Left hindlimb (tissue), 1 donor: ENCODE data around the gene PXDC1.

Source experiments
- DNase-seq: peaks from one replicate; pipeline ENCODE4 v3.0.0-alpha.2; 2018

Gene PXDC1, protein sequence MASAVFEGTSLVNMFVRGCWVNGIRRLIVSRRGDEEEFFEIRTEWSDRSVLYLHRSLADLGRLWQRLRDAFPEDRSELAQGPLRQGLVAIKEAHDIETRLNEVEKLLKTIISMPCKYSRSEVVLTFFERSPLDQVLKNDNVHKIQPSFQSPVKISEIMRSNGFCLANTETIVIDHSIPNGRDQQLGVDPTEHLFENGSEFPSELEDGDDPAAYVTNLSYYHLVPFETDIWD

DNA sequence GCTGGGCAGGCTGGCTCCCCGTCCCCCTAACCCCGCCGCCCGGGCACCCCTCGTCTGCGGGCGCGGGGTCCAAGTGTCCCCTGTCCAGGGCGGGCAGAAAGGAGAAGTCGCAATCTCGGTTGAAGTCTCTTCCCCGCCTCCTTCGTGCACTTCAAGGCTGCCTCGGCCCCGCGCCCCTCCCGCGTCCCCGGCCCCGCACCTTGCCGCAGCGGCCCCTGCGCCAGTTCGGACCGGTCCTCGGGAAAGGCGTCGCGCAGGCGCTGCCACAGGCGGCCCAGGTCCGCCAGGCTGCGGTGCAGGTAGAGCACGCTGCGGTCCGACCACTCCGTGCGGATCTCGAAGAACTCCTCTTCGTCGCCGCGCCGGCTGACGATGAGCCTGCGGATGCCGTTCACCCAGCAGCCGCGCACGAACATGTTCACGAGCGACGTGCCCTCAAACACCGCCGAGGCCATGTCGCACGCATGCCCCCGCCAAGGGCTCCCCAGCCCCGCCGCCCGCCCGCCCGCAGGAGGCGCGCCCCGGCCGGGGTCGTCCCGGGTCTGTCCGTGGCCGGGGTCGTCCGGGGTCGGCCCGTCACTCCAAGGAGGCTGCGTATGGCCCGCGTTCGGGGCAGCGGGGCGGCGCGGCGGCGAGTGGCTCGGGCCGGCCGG, at the start of gene PXDC1:
Gene PXDC1, minus strand, starts transcription at position 637 of the 653 bp plus-strand sequence. Its CDS starts 182 bp downstream, at position 455.
- DNase-seq: no peak

GRCh38 chr6:3800850-3801591, 49.5 kb upstream of the PXDC1 start:
- DNase-seq: no peak

- no peak for DNase-seq
These were observed 48.2 kb upstream of the PXDC1 start for GRCh38 chr6:3799719-3800118.

DNA sequence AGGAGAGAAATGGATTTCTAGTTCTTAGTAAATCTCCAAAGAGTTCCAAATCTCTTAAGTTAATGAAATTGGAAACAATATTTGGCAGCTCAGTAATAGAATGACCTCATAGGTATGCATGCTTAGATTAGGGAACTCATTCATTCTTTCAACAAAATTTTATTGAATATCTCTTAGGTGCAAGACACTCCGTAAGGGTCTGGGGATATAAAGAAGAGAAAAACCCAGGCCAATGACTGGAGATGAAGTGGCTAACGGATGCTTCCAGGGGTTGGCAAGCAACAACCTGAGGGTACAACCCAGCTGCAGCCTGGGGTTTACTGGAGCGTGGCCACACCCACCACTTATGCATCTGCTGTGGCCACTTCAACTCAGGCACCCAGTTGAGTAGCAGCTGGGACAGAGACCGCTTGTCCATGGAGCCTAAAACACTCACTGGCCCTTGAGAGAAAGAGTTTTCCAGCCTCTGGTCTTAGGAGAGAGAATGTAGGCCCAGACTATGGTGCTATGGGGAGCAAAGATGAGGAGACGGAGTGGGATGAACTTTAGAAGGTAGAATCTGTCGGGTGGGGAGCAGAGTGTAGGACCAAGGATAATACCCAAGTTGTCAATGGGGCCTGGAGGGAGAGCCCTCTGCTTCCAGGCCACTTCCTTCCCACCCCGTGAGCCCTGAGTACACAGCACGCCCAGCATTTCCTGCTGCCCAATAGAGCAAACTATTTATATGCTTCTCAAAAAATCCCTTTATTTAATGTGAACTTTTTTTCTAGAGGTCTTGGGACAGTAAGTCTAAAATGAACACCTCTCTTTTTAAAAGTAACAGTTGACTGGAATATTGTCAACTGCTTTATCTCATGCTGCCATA, 46.8 kb upstream of the PXDC1 start:
- no peak for DNase-seq

- DNase-seq: no peak
These were observed 45.9 kb upstream of the PXDC1 start for GRCh38 chr6:3797231-3798054.

GRCh38 chr6:3796719-3797041, 45.2 kb upstream of the PXDC1 start:
- no peak for DNase-seq

GRCh38 chr6:3795836-3796718, 44.6 kb upstream of the PXDC1 start:
- no peak for DNase-seq

- no peak for DNase-seq
These were observed 42.6 kb upstream of the PXDC1 start for GRCh38 chr6:3794092-3794491.

DNA sequence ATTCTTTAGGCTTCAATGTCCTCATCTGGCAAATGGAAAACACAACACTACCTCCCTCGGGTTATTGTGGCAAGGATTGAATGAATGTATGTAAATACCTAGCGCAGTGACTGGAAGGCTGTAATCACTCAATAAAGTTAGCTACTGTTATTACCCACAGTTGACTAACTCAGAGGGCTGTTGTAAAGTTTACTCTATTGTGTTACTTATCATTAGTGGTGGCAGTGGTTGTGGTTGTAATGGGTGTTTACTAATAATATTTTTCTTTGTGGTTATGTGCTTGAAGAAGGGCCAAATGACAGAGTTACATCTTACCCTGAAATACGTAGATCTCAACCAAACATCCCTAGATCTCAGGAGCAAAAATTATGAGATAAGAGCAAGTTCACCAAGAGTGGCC, 42.0 kb upstream of the PXDC1 start:
- DNase-seq: no peak

GRCh38 chr6:3791526-3792203, 40.2 kb upstream of the PXDC1 start:
- no peak for DNase-seq

GRCh38 chr6:3789896-3790558, 38.5 kb upstream of the PXDC1 start:
- DNase-seq: no peak

DNA sequence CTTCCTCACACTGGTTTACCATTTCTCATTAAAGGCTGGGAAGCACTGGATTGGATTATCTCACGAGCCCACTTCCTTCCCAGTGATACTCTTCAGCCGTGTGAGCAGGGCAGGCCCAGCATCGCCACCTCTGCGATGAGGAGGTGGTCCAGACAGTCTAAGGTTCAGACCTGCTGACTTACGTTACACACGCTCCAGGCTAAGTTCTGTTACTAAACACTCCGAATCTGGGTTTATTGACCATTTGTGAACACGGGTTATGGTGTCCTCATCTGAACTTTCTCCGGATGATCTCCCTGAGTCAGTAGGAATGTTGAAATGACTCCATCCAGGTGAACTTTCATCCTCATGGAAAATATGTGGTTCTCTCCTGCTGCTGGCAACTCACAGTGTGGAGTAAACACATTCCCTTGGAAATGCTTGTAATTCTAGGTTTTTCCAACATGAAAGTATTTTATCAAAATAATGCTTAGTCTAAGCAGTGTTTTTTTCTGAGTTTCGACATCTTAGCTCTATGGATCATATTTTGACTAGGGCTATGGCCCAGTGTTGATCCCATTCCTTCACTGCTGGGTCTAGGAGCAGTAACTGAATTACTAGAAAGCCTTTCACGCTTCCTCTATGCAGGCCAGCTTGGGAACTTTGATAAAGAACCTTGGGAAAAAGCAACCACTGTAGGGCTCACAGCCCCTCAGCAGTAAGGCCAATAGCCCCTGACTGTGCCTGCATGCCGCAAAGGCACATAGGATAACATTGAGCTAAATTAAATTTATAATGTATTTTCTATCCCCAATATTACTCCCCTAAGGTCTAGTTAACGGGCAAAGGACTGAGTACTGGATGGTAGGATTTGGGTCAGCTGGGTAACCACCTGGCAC, 37.7 kb upstream of the PXDC1 start:
- DNase-seq: no peak

GRCh38 chr6:3788408-3789017, 37.0 kb upstream of the PXDC1 start:
- no peak for DNase-seq

DNA sequence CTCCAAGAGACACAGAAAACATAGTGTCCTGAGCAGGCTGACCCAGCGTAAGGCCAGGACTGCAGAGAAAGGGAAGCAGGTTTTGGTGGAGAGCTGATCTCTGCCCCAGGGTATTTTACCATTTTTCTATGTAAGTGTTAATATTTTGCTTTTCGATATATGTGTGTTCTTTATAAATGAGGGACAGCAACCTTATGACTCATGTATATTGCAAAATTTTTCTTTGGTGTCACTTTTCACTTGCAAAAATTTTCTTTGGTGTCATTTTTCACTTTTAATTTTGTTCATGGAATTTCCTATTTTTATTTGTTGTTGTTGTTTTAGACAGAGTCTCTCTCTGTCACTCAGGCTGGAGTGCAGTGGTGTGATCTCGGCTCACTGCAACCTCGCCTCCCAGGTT, 34.6 kb upstream of the PXDC1 start:
- DNase-seq: no peak

DNA sequence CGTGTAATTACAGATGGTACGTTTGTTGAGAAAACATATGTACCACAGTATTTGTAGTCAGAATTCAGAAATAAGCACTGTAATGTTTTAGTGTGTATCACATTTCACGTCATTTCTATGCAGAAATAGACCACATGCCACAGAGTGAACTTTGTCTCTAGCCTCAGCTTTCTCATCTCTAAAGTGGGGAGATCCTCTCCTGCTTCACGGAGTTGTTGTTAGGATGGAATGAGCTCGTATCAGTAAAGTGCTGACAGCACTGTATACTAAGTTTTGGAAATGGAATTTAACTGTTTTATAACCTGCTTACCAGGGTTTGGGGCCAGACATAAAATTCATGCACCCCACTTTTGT, 34.2 kb upstream of the PXDC1 start:
- no peak for DNase-seq

DNA sequence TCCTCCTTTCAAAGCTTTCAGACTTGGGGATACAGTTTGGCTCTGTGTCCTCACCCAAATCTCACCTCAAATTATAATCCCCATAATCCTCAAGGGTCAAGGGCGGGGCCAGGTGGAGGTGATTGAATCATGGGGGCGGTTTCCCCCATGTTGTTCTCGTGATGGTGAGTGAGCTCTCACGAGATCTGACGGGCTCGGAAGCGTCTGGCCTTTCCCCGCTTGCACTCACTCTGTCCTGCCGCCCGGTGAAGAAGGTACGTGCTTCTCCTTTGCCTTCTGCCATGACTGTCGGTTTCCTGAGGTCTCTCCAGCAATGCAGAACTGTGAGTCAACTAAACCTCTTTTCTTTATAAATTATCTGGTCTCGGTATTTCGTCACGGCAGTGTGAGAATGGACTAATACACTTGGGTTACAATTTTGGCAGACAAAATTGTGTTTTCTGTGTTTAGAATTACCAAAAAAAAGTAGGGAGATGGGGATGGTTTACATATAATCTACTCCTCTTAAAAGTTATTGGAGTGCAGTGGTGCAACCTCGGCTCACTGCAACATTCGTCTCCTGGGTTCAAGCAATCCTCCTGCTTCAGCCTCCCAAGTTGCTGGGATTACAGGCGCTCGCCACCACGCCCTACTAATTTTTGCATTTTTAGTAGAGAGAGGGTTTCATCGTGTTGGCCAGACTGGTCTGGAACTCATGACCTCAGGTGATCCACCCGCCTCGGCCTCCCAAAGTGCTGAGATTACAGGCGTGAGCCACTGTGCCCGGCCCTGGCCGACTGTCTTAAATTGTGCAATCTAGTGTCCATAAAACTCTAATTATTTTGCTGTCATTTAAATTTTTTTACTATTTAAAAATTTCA, 33.6 kb upstream of the PXDC1 start:
- DNase-seq: no peak

DNA sequence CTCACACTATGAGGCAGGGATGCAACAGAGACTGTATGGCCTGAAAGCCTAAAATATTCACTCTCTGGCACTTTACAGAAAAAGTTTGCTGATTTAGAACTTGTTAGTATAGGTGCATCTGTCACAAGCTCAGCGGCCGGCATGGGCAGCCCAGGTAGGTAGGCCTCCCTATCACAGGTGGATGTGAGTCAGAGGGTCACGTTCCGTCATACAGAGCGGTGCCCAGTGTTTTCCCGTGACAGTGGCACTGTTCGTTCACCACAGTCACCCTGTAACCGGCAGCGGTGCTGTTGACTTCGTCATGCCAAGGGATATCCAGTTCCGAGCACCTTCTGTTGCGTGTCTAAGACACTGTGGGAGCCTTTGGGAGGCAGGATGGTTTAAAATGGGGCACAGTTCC, 32.9 kb upstream of the PXDC1 start:
- no peak for DNase-seq
